Trophoblast cell (in vitro differentiated cells and primary cell): ENCODE measurements around the gene KRT86.
"Not testable (repeated sequence)": the region's sequence is repeated elsewhere in the genome, so short reads cannot be mapped to it uniquely, and the experiment has no call there.

Experiments
- DNase-seq, 2 donors: peaks; one replicate each; pipeline ENCODE4 v3.0.0-alpha.2; 2016
- H2AFZ ChIP-seq: 2 replicates; pipeline ENCODE4 v1.6.1; 2013; ENCODE audit warnings: low read length, moderate library complexity, mild to moderate bottlenecking; ENCODE audit not compliant: insufficient read depth, poor library complexity
- H2AK5ac ChIP-seq: 2 replicates; pipeline ENCODE4 v1.6.1; 2013; ENCODE audit warnings: mild to moderate bottlenecking, low read length
- H2BK120ac ChIP-seq: 2 replicates; pipeline ENCODE4 v1.6.1; 2013; ENCODE audit warnings: low read length, mild to moderate bottlenecking, moderate library complexity; ENCODE audit not compliant: insufficient read depth, poor library complexity
- H2BK12ac ChIP-seq: 2 replicates; pipeline ENCODE4 v1.6.1; 2013; ENCODE audit warnings: mild to moderate bottlenecking, low read length, moderate library complexity
- H2BK5ac ChIP-seq: 2 replicates; pipeline ENCODE4 v1.6.1; 2013; ENCODE audit warnings: low read length, low read depth, moderate library complexity, mild to moderate bottlenecking; ENCODE audit not compliant: poor library complexity
- H3K14ac ChIP-seq: 2 replicates; pipeline ENCODE4 v1.6.1; 2013; ENCODE audit warnings: mild to moderate bottlenecking, low read length
- H3K18ac ChIP-seq: 2 replicates; pipeline ENCODE4 v1.6.1; 2013; ENCODE audit warnings: mild to moderate bottlenecking, low read length
- H3K23ac ChIP-seq: 2 replicates; pipeline ENCODE4 v1.6.1; 2013; ENCODE audit warnings: low read length
- H3K27ac ChIP-seq: 2 replicates; pipeline ENCODE4 v1.5.1; 2013; ENCODE audit warnings: low read depth, mild to moderate bottlenecking, inconsistent platforms, low read length, moderate library complexity
- H3K27me3 ChIP-seq: 2 replicates; pipeline ENCODE4 v1.6.1; 2013; ENCODE audit warnings: inconsistent platforms, mild to moderate bottlenecking, low read length, moderate library complexity; ENCODE audit not compliant: insufficient read depth
- H3K36me3 ChIP-seq, 2 experiments: 1 replicate in 1 of 2; 2 replicates in 1 of 2; pipeline ENCODE4 v1.6.1; 2013; ENCODE audit warnings: low read length in 2 of 2, mild to moderate bottlenecking in 2 of 2, moderate library complexity in 1 of 2; ENCODE audit not compliant: insufficient read depth in 2 of 2, control insufficient read depth in 1 of 2
- H3K4ac ChIP-seq: 2 replicates; pipeline ENCODE4 v1.6.1; 2013; ENCODE audit warnings: low read depth, mild to moderate bottlenecking, low read length, moderate library complexity
- H3K4me1 ChIP-seq, 2 experiments: 1 replicate in 1 of 2; 2 replicates in 1 of 2; pipeline ENCODE4 v1.6.1; 2013; ENCODE audit warnings: low read length in 2 of 2, mild to moderate bottlenecking in 2 of 2, moderate library complexity in 1 of 2; ENCODE audit not compliant: insufficient read depth in 2 of 2, control insufficient read depth in 1 of 2
- H3K4me2 ChIP-seq: 2 replicates; pipeline ENCODE4 v1.6.1; 2013; ENCODE audit warnings: inconsistent platforms, mild to moderate bottlenecking, low read length, moderate library complexity
- H3K4me3 ChIP-seq: 2 replicates; pipeline ENCODE4 v1.5.1; 2013; ENCODE audit warnings: mild to moderate bottlenecking, low read depth, low read length, inconsistent platforms
- H3K79me1 ChIP-seq: one replicate; pipeline ENCODE4 v1.6.1; 2013; ENCODE audit warnings: low read length
- H3K79me2 ChIP-seq: 2 replicates; pipeline ENCODE4 v1.6.1; 2013; ENCODE audit warnings: low read length, mild to moderate bottlenecking; ENCODE audit not compliant: control insufficient read depth, insufficient read depth, poor library complexity
- H3K9ac ChIP-seq: 2 replicates; pipeline ENCODE4 v1.6.1; 2013; ENCODE audit warnings: mild to moderate bottlenecking, low read length
- H3K9me3 ChIP-seq: 2 replicates; pipeline ENCODE4 v1.6.1; 2013; ENCODE audit warnings: low read depth, mild to moderate bottlenecking, control low read depth, inconsistent platforms, low read length; ENCODE audit not compliant: insufficient read depth
- H4K12ac ChIP-seq: 2 replicates; pipeline ENCODE4 v1.6.1; 2013; ENCODE audit warnings: low read depth, mild to moderate bottlenecking, low read length, moderate library complexity
- H4K8ac ChIP-seq: 2 replicates; pipeline ENCODE4 v1.6.1; 2013; ENCODE audit warnings: low read depth, mild to moderate bottlenecking, low read length, moderate library complexity
- H4K91ac ChIP-seq: one replicate; pipeline ENCODE4 v1.6.1; 2013; ENCODE audit warnings: low read depth, mild to moderate bottlenecking, low read length, moderate library complexity
- WGBS: extraction: QIAGEN DNeasy Blood & Tissue Kit; methylation state at CpG from one replicate; pipeline ENCODE4 v1.1.7; 2013; ENCODE audit warnings: missing lambda C conversion rate; ENCODE audit not compliant: insufficient read length, insufficient coverage; ENCODE audit errors: extremely low coverage; 5-methylcytosine and 5-hydroxymethylcytosine counted together

Gene KRT86

GRCh38 chr12:52290483-52291134 lies 16.2 kb downstream of the KRT86 start:
- H2BK12ac ChIP-seq, H3K18ac ChIP-seq, H2AK5ac ChIP-seq, H3K9ac ChIP-seq, H3K4ac ChIP-seq, H3K4me1 ChIP-seq, H4K91ac ChIP-seq, H3K14ac ChIP-seq, H3K27me3 ChIP-seq, DNase-seq, H3K4me3 ChIP-seq, H3K4me2 ChIP-seq, H3K79me1 ChIP-seq, H3K23ac ChIP-seq, H3K36me3 ChIP-seq, H3K9me3 ChIP-seq, H2BK5ac ChIP-seq, H3K27ac ChIP-seq, H3K79me2 ChIP-seq, H4K8ac ChIP-seq, H4K12ac ChIP-seq, H2BK120ac ChIP-seq, H2AFZ ChIP-seq: not testable (repeated sequence)
- no CpG with 5 or more reads among the region's 5 CpGs for WGBS

- H2BK120ac ChIP-seq, result no peak within 1 kb of the TSS
- no peak within 1 kb of the TSS for H3K4me3 ChIP-seq
- no peak within 1 kb of the TSS for H3K9ac ChIP-seq
- no peak within 1 kb of the TSS for H2AFZ ChIP-seq
- no peak within 1 kb of the TSS for H2BK5ac ChIP-seq
- no peak within 1 kb of the TSS for H4K12ac ChIP-seq
- H3K36me3 ChIP-seq, result no peaks in the 10 kb centered on the region
- no peak within 1 kb of the TSS for H3K18ac ChIP-seq
- no peak within 1 kb of the TSS for H4K8ac ChIP-seq
- no peaks in the 10 kb centered on the region for H3K79me2 ChIP-seq
- no peak within 1 kb of the TSS for H2BK12ac ChIP-seq
- H3K27me3 ChIP-seq, result no peaks in the 10 kb centered on the region
- H2AK5ac ChIP-seq, result no peak within 1 kb of the TSS
- no peak within 1 kb of the TSS for H3K4me2 ChIP-seq
- no peak within 1 kb of the TSS for H3K23ac ChIP-seq
- no peak within 1 kb of the TSS for H3K4ac ChIP-seq
- no peaks in the 10 kb centered on the region for H3K79me1 ChIP-seq
- H3K14ac ChIP-seq, result no peak within 1 kb of the TSS
- H3K9me3 ChIP-seq, result no peaks in the 10 kb centered on the region
- no peak within 1 kb of the TSS for H4K91ac ChIP-seq
- peaks cover 0 to 4% of the 10 kb centered on the region in 2 experiments for H3K4me1 ChIP-seq
- H3K27ac ChIP-seq, result no peak within 1 kb of the TSS
- no peak for DNase-seq
- WGBS, result no CpG with 5 or more reads among the region's 32 CpGs
Measured at GRCh38 chr12:52291267-52291935, 17.0 kb downstream of the KRT86 start, which contains the start of gene KRT81. Gene KRT81 (minus strand): TSS chr12:52291534. CDS start chr12:52291465, 69 bp downstream.

DNA sequence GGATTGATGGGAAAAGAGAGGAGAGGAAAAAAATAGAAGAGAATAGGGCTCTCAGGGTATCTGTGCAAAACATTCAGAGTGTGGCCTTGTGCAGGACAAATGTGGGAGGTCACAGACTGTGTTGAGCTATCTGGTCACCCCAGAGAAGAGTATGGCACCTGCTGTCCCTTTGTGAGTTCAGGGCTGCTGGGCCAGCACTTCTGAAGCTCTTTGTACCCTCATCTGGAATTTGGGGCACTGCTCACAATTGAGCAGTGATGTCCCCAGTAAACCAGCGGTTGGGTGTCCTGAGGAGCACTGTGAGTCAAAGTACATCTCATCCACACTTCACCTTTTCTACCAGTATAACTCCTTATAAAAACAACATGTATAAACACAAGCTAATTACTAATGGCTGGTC lies 19.5 kb downstream of the KRT86 start:
- no peak overlapping the region for H3K27ac ChIP-seq

GRCh38 chr12:52294803-52295202 lies 20.4 kb downstream of the KRT86 start:
- no peak overlapping the region for H3K4me2 ChIP-seq
- WGBS, result no CpG with 5 or more reads among the region's 1 CpG

More for the DNA sequence above, 19.5 kb downstream of the KRT86 start:
- DNase-seq, result no peak
- H2BK12ac ChIP-seq, result no peak overlapping the region
- no peak overlapping the region for H3K4ac ChIP-seq
- H3K27me3 ChIP-seq, result no peaks in the 10 kb centered on the region
- H3K4me2 ChIP-seq, result no peak overlapping the region
- no peak overlapping the region for H2BK120ac ChIP-seq
- no peak overlapping the region for H4K8ac ChIP-seq
- no peaks in the 10 kb centered on the region for H3K4me1 ChIP-seq
- H4K91ac ChIP-seq, result no peak overlapping the region
- WGBS, result no CpG with 5 or more reads among the region's 1 CpG
- no peaks in the 10 kb centered on the region for H3K79me2 ChIP-seq
- H3K9ac ChIP-seq, result no peak overlapping the region
- no peak overlapping the region for H4K12ac ChIP-seq
- no peaks in the 10 kb centered on the region for H3K36me3 ChIP-seq
- no peak overlapping the region for H3K4me3 ChIP-seq
- H3K79me1 ChIP-seq, result no peaks in the 10 kb centered on the region
- no peak overlapping the region for H2AFZ ChIP-seq
- no peak overlapping the region for H2AK5ac ChIP-seq
- H3K23ac ChIP-seq, result no peak overlapping the region
- no peaks in the 10 kb centered on the region for H3K9me3 ChIP-seq
- no peak overlapping the region for H3K18ac ChIP-seq
- no peak overlapping the region for H3K14ac ChIP-seq
- no peak overlapping the region for H2BK5ac ChIP-seq

More at GRCh38 chr12:52294803-52295202, 20.4 kb downstream of the KRT86 start:
- Histone ChIP-seq H3K18ac (no peak overlapping the region), H4K12ac (no peak overlapping the region), H2BK12ac (no peak overlapping the region), H3K4ac (no peak overlapping the region), H4K8ac (no peak overlapping the region), H3K9me3 (no peaks in the 10 kb centered on the region), H4K91ac (no peak overlapping the region), H3K79me1 (no peaks in the 10 kb centered on the region), H3K79me2 (no peaks in the 10 kb centered on the region), H2BK120ac (no peak overlapping the region), H2AK5ac (no peak overlapping the region), H3K27me3 (no peaks in the 10 kb centered on the region), H2BK5ac (no peak overlapping the region), H3K4me1 (no peaks in the 10 kb centered on the region), H3K4me3 (no peak overlapping the region), H2AFZ (no peak overlapping the region), H3K27ac (no peak overlapping the region), H3K36me3 (no peaks in the 10 kb centered on the region), H3K23ac (no peak overlapping the region), H3K14ac (no peak overlapping the region), H3K9ac (no peak overlapping the region)
- no peak for DNase-seq
